A673 (cell line): ENCODE data around the gene RTRAF.

ENCODE experiments used
- CTCF ChIP-seq: fragments of 300-800, 200-600 bp; sonication (generic); conservative IDR thresholded peaks from 2 replicates; pipeline ENCODE4 v1.5.1; 2017; ENCODE audit warnings: low read depth, mild to moderate bottlenecking, antibody characterized with exemption, low read length, moderate library complexity, mixed read lengths
- EZH2 ChIP-seq: fragments of 200-600 bp; sonication (generic); IDR thresholded peaks from 2 replicates; pipeline ENCODE4 v1.6.1; 2017; ENCODE audit warnings: borderline replicate concordance, low read depth, mild to moderate bottlenecking, mixed read lengths, antibody characterized with exemption, low read length; ENCODE audit not compliant: poor library complexity, severe bottlenecking

GRCh38 chr14:51951656-51952055, 37.7 kb upstream of the RTRAF start:
- TF ChIP-seq CTCF (no peak), EZH2 (no peak)
